ENCODE results near the gene LCN2. TPM values are rescaled to one million over a fixed set of nuclear protein-coding genes. Genes with fewer than 3 reads are reported as not detected.
A peak's percentile ranks its signal among the peaks of the same experiment; 100 is the strongest.

The LCN2 gene
- total RNA-seq, 1 donor from 2014 or later: not detected

DNA sequence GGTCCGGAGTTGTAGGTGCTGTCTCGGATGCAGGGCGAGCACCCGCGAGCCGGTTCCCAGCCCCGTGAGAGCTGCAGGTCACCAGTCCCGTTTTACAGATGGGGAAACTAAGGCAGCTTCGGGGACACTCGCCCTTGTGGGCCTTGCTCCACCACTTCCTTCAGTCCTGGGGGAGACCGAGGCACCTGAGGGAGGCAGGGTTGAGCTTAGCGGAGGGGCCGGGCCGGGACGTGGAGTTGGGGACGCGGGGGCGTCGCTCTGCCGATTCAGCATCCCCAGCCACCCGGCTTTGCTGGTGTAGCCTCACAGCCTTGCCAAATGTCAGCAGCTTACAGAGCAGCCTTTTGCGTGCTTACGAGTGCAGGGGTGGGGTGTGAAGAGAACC, 11.3 kb downstream of the LCN2 start:
- peak overlapping the region; percentile 60 for H3K9ac ChIP-seq
- H3K4me1 ChIP-seq: peaks cover 5% of the 10 kb centered on the region
- H3K36me3 ChIP-seq: no peaks in the 10 kb centered on the region
- H3F3A ChIP-seq (ENCODE audit: low read depth): peaks cover 14% of the 10 kb centered on the region
- H4K20me1 ChIP-seq (ENCODE audit: low read depth): peaks cover 13% of the 10 kb centered on the region
- Mint-ChIP-seq H3K27ac (no peak overlapping the region), H3K27me3 (ENCODE audit: insufficient read depth, low read depth) (no peaks in the 10 kb centered on the region), H3K36me3 (peaks cover 7% of the 10 kb centered on the region), H3K9me3 (no peaks in the 10 kb centered on the region), H3K4me3 (peak overlapping the region; percentile 84), H3K4me1 (peaks cover 9% of the 10 kb centered on the region)
- H2AFZ ChIP-seq (replicated peaks): peak overlapping the region; percentile 87
- TF ChIP-seq EZH2 (IDR thresholded peaks at IDR 0.05): no peak
- no peak for TF ChIP-seq EZH2phosphoT487 (IDR thresholded peaks at IDR 0.05)
- TF ChIP-seq CTCF (IDR thresholded peaks at IDR 0.05): no peak
- no peaks in the 10 kb centered on the region for H3K27me3 ChIP-seq
- H3K79me2 ChIP-seq (ENCODE audit: low read depth): peaks cover 10% of the 10 kb centered on the region
- H3K4me3 ChIP-seq: peak overlapping the region; percentile 67
- no peaks in the 10 kb centered on the region for H3K9me3 ChIP-seq (ENCODE audit: low read depth)
- DNase-seq (ENCODE audit: low spot score): peak; percentile 59
- no peak overlapping the region for H3K27ac ChIP-seq
- H3K4me2 ChIP-seq: peak overlapping the region; percentile 77

GRCh38 chr9:128161215-128161902, 12.1 kb downstream of the LCN2 start:
- H3K4me2 ChIP-seq: peak overlapping the region; percentile 77
- Mint-ChIP-seq H3K36me3 (peaks cover 9% of the 10 kb centered on the region), H3K4me1 (peaks cover 9% of the 10 kb centered on the region), H3K4me3 (peak overlapping the region; percentile 84), H3K27me3 (ENCODE audit: insufficient read depth, low read depth) (no peaks in the 10 kb centered on the region), H3K9me3 (no peaks in the 10 kb centered on the region), H3K27ac (no peak overlapping the region)
- no peak overlapping the region for H3K9ac ChIP-seq
- H2AFZ ChIP-seq (replicated peaks): no peak overlapping the region
- no peak for TF ChIP-seq CTCF (IDR thresholded peaks at IDR 0.05)
- no peak for TF ChIP-seq EZH2phosphoT487 (IDR thresholded peaks at IDR 0.05)
- TF ChIP-seq EZH2 (IDR thresholded peaks at IDR 0.05): no peak
- H3K9me3 ChIP-seq (ENCODE audit: low read depth): no peaks in the 10 kb centered on the region
- H3K27me3 ChIP-seq: no peaks in the 10 kb centered on the region
- H3K4me3 ChIP-seq: peak overlapping the region; percentile 67
- H3K79me2 ChIP-seq (ENCODE audit: low read depth): peaks cover 10% of the 10 kb centered on the region
- H4K20me1 ChIP-seq (ENCODE audit: low read depth): peaks cover 13% of the 10 kb centered on the region
- no peak overlapping the region for H3K27ac ChIP-seq
- peaks cover 5% of the 10 kb centered on the region for H3K4me1 ChIP-seq
- no peaks in the 10 kb centered on the region for H3K36me3 ChIP-seq
- DNase-seq (ENCODE audit: low spot score): no peak
- peaks cover 9% of the 10 kb centered on the region for H3F3A ChIP-seq (ENCODE audit: low read depth)

GRCh38 chr9:128162215-128163026, 13.2 kb downstream of the LCN2 start:
- H3K4me2 ChIP-seq: no peak overlapping the region
- peaks cover 9% of the 10 kb centered on the region for H3F3A ChIP-seq (ENCODE audit: low read depth)
- no peaks in the 10 kb centered on the region for H3K36me3 ChIP-seq
- H3K9me3 ChIP-seq (ENCODE audit: low read depth): no peaks in the 10 kb centered on the region
- no peak overlapping the region for H3K9ac ChIP-seq
- Mint-ChIP-seq H3K4me1 (peaks cover 9% of the 10 kb centered on the region), H3K27me3 (ENCODE audit: insufficient read depth, low read depth) (no peaks in the 10 kb centered on the region), H3K27ac (no peak overlapping the region), H3K4me3 (peak overlapping the region; percentile 41), H3K36me3 (peaks cover 14% of the 10 kb centered on the region), H3K9me3 (no peaks in the 10 kb centered on the region)
- peaks cover 13% of the 10 kb centered on the region for H4K20me1 ChIP-seq (ENCODE audit: low read depth)
- H3K4me3 ChIP-seq: no peak overlapping the region
- no peak overlapping the region for H2AFZ ChIP-seq (replicated peaks)
- H3K4me1 ChIP-seq: peaks cover 5% of the 10 kb centered on the region
- no peak overlapping the region for H3K27ac ChIP-seq
- DNase-seq (ENCODE audit: low spot score): no peak
- peaks cover 10% of the 10 kb centered on the region for H3K79me2 ChIP-seq (ENCODE audit: low read depth)
- no peak for TF ChIP-seq EZH2 (IDR thresholded peaks at IDR 0.05)
- H3K27me3 ChIP-seq: no peaks in the 10 kb centered on the region

All from neural progenitor cell (in vitro differentiated cells).